Measurements from ENCODE around the gene GCSH. TPM values are rescaled to one million over a fixed set of nuclear protein-coding genes. Genes with fewer than 3 reads are reported as not detected.

GCSH gene
- total RNA-seq, 2 donors from 2014 or later, result 109 to 118 TPM

- Histone ChIP-seq H3K4me1 (ENCODE audit: control insufficient read depth, insufficient read depth, low read length) (no peaks in the 10 kb centered on the region), H3K27ac (ENCODE audit: low read depth, low read length) (no peak overlapping the region), H3K4me3 (ENCODE audit: low read length) (no peak overlapping the region), H3K9ac (ENCODE audit: extremely low read depth, low read length, poor library complexity, severe bottlenecking) (no peak overlapping the region), H3K27me3 (ENCODE audit: control insufficient read depth, insufficient read depth, low read length, poor library complexity, severe bottlenecking) (no peaks in the 10 kb centered on the region), H3K9me3 (ENCODE audit: control insufficient read depth, low read length) (no peaks in the 10 kb centered on the region), H3K36me3 (ENCODE audit: control insufficient read depth, insufficient read depth, low read length) (no peaks in the 10 kb centered on the region)
- Mint-ChIP-seq H3K36me3 (ENCODE audit: low read depth) (peaks cover 10% of the 10 kb centered on the region), H3K4me3 (no peak overlapping the region), H3K27ac (no peak overlapping the region), H3K27me3 (ENCODE audit: insufficient read depth) (no peaks in the 10 kb centered on the region), H3K9me3 (no peaks in the 10 kb centered on the region), H3K4me1 (no peaks in the 10 kb centered on the region)
- 89 to 96% methylated on average over 7 to 10 of the region's 10 CpGs for WGBS, 2 experiments (ENCODE audit: insufficient coverage in 1 of 2, insufficient read length in 1 of 2)
- TF ChIP-seq CTCF (conservative IDR thresholded peaks at IDR 0.05), result no peak
- DNase-seq, result no peak
These were observed 34.9 kb downstream of the GCSH start for GRCh38 chr16:81061307-81061640.

- 88 to 90% methylated on average over 13 to 14 of the region's 14 CpGs for WGBS, 2 experiments (ENCODE audit: insufficient coverage in 1 of 2, insufficient read length in 1 of 2)
- no peaks in the 10 kb centered on the region for H3K4me1 ChIP-seq (ENCODE audit: control insufficient read depth, insufficient read depth, low read length)
- Mint-ChIP-seq H3K4me1 (no peaks in the 10 kb centered on the region), H3K4me3 (no peak overlapping the region), H3K9me3 (no peaks in the 10 kb centered on the region), H3K36me3 (ENCODE audit: low read depth) (peaks cover 10% of the 10 kb centered on the region), H3K27me3 (ENCODE audit: insufficient read depth) (no peaks in the 10 kb centered on the region), H3K27ac (peak overlapping the region; percentile 26)
- no peaks in the 10 kb centered on the region for H3K27me3 ChIP-seq (ENCODE audit: control insufficient read depth, insufficient read depth, low read length, poor library complexity, severe bottlenecking)
- H3K36me3 ChIP-seq (ENCODE audit: control insufficient read depth, insufficient read depth, low read length), result no peaks in the 10 kb centered on the region
- H3K27ac ChIP-seq (ENCODE audit: low read depth, low read length), result no peak overlapping the region
- no peak for DNase-seq
- no peaks in the 10 kb centered on the region for H3K9me3 ChIP-seq (ENCODE audit: control insufficient read depth, low read length)
- H3K9ac ChIP-seq (ENCODE audit: extremely low read depth, low read length, poor library complexity, severe bottlenecking), result no peak overlapping the region
- H3K4me3 ChIP-seq (ENCODE audit: low read length), result no peak overlapping the region
- TF ChIP-seq CTCF (conservative IDR thresholded peaks at IDR 0.05), result no peak
These were observed 35.5 kb downstream of the GCSH start for GRCh38 chr16:81060576-81061306.

GRCh38 chr16:81053761-81054160 is 42.4 kb downstream of the GCSH start:
- no peak for DNase-seq
- Histone ChIP-seq H3K27me3 (ENCODE audit: control insufficient read depth, insufficient read depth, low read length, poor library complexity, severe bottlenecking) (no peaks in the 10 kb centered on the region), H3K4me1 (ENCODE audit: control insufficient read depth, insufficient read depth, low read length) (no peaks in the 10 kb centered on the region), H3K27ac (ENCODE audit: low read depth, low read length) (no peak overlapping the region), H3K9me3 (ENCODE audit: control insufficient read depth, low read length) (peaks cover 15% of the 10 kb centered on the region), H3K36me3 (ENCODE audit: control insufficient read depth, insufficient read depth, low read length) (no peaks in the 10 kb centered on the region), H3K9ac (ENCODE audit: extremely low read depth, low read length, poor library complexity, severe bottlenecking) (no peak overlapping the region), H3K4me3 (ENCODE audit: low read length) (no peak overlapping the region)
- no peak overlapping the region for H3K27ac Mint-ChIP-seq
- H3K27me3 Mint-ChIP-seq (ENCODE audit: insufficient read depth), result no peaks in the 10 kb centered on the region
- H3K4me3 Mint-ChIP-seq, result no peak overlapping the region
- WGBS, 2 experiments (ENCODE audit: insufficient coverage in 1 of 2, insufficient read length in 1 of 2), result 87 to 96% methylated on average over 7 to 10 of the region's 11 CpGs
- peaks cover 10% of the 10 kb centered on the region for H3K36me3 Mint-ChIP-seq (ENCODE audit: low read depth)
- peaks cover 4% of the 10 kb centered on the region for H3K4me1 Mint-ChIP-seq
- no peak for TF ChIP-seq CTCF (conservative IDR thresholded peaks at IDR 0.05)
- H3K9me3 Mint-ChIP-seq, result peaks cover 15% of the 10 kb centered on the region

Data from endodermal cell (in vitro differentiated cells).